HepG2 (cell line): ENCODE results near the gene TMEM217. TPM values are rescaled to one million over a fixed set of nuclear protein-coding genes. Genes with fewer than 3 reads are reported as not detected.

Source experiments
- AKNA ChIP-seq: sonication (generic); formaldehyde crosslinking; IDR thresholded peaks from 2 replicates; pipeline ENCODE4 v1.4.0; 2020; ENCODE audit warnings: missing genetic modification reagents, borderline replicate concordance
- SKI ChIP-seq: fragments of 450-650 bp; IDR thresholded peaks from one replicate; pipeline ENCODE4 v1.6.1; 2018; ENCODE audit warnings: mild to moderate bottlenecking; ENCODE audit not compliant: partially characterized antibody
- ZNF550 ChIP-seq: sonication (generic); formaldehyde crosslinking; IDR thresholded peaks from 2 replicates; pipeline ENCODE4 v1.4.0; 2020; ENCODE audit warnings: mild to moderate bottlenecking, missing genetic modification reagents, borderline replicate concordance
- polyA plus RNA-seq, 8 experiments: library from polyadenylated mRNA; depleted of rRNA in 3 of 8; stranded (reverse) in 7 of 8; unstranded in 1 of 8; fragments of >200 nt; fragmentation: Illumina TruSeq in 4 of 8; extraction: Trizol in 4 of 8; gene quantifications; 2 replicates each; pipeline versions ENCODE4 v1.2.1 to v1.2.3, GENCODE V29; 2011 to 2016; ENCODE audit warnings: low read depth in 4 of 8, missing spikeins in 1 of 8, mixed read lengths in 1 of 8; ENCODE audit not compliant: insufficient read depth in 1 of 8
- total RNA-seq, 5 experiments: library from RNA; depleted of rRNA; stranded (reverse); fragments of >200 nt; fragmentation: Illumina TruSeq; extraction: Trizol; gene quantifications; 2 replicates each; pipeline ENCODE4 v1.2.3, GENCODE V29; 2016; ENCODE audit warnings: low read depth in 1 of 5
- TF ChIP-seq, protein P1 (sequence below): sonication (generic); formaldehyde crosslinking; IDR thresholded peaks from 2 replicates; pipeline ENCODE4 v1.4.0; 2020; ENCODE audit warnings: missing genetic modification reagents, borderline replicate concordance

TMEM217 gene
- total and polyA plus RNA-seq, 2 of the 13 experiments (the other 11 are each of a cell fraction or from before 2014, with no cell fraction given), result 2.3 to 3.4 TPM

GRCh38 chr6:37280162-37280887 lies 22.4 kb upstream of the TMEM217 start (continued):
- no peak for TF ChIP-seq AKNA (CRISPR knock-in tag)
- TF ChIP-seq, protein P1, sequence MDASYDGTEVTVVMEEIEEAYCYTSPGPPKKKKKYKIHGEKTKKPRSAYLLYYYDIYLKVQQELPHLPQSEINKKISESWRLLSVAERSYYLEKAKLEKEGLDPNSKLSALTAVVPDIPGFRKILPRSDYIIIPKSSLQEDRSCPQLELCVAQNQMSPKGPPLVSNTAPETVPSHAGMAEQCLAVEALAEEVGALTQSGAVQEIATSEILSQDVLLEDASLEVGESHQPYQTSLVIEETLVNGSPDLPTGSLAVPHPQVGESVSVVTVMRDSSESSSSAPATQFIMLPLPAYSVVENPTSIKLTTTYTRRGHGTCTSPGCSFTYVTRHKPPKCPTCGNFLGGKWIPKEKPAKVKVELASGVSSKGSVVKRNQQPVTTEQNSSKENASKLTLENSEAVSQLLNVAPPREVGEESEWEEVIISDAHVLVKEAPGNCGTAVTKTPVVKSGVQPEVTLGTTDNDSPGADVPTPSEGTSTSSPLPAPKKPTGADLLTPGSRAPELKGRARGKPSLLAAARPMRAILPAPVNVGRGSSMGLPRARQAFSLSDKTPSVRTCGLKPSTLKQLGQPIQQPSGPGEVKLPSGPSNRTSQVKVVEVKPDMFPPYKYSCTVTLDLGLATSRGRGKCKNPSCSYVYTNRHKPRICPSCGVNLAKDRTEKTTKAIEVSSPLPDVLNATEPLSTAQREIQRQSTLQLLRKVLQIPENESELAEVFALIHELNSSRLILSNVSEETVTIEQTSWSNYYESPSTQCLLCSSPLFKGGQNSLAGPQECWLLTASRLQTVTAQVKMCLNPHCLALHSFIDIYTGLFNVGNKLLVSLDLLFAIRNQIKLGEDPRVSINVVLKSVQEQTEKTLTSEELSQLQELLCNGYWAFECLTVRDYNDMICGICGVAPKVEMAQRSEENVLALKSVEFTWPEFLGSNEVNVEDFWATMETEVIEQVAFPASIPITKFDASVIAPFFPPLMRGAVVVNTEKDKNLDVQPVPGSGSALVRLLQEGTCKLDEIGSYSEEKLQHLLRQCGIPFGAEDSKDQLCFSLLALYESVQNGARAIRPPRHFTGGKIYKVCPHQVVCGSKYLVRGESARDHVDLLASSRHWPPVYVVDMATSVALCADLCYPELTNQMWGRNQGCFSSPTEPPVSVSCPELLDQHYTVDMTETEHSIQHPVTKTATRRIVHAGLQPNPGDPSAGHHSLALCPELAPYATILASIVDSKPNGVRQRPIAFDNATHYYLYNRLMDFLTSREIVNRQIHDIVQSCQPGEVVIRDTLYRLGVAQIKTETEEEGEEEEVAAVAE (CRISPR knock-in tag), result no peak
- TF ChIP-seq ZNF550, result no peak
- no peak for TF ChIP-seq SKI
- TF ChIP-seq, all 625 proteins: peak for 0
